Suprapubic skin (tissue), 4 donors: Measurements from ENCODE around the gene ORC3. TPM values are rescaled to one million over a fixed set of nuclear protein-coding genes. Genes with fewer than 3 reads are reported as not detected.
"Not testable (repeated sequence)": the region's sequence is repeated elsewhere in the genome, so short reads cannot be mapped to it uniquely, and the experiment has no call there.

Experiments
- DNase-seq, 2 donors: peaks; one replicate each; pipeline ENCODE4 v3.0.0-alpha.2; 2019; ENCODE audit warnings: low spot score in 2 of 2
- H3K27ac ChIP-seq: fragments of 200-600 bp; sonication (generic); one replicate; pipeline ENCODE4 v1.5.1; 2019
- H3K27me3 ChIP-seq: fragments of 200-600 bp; sonication (generic); one replicate; pipeline ENCODE4 v1.5.1; 2019
- H3K36me3 ChIP-seq: fragments of 200-600 bp; sonication (generic); one replicate; pipeline ENCODE4 v1.5.1; 2019
- H3K4me1 ChIP-seq: fragments of 200-600 bp; sonication (generic); one replicate; pipeline ENCODE4 v1.5.1; 2019
- H3K4me3 ChIP-seq: fragments of 200-600 bp; sonication (generic); one replicate; pipeline ENCODE4 v1.5.1; 2019; ENCODE audit warnings: mild to moderate bottlenecking
- H3K9me3 ChIP-seq: fragments of 200-600 bp; sonication (generic); one replicate; pipeline ENCODE4 v1.5.1; 2019
- EP300 ChIP-seq: sonication (generic); formaldehyde crosslinking; IDR thresholded peaks from one replicate; pipeline ENCODE4 v1.6.1; 2017; ENCODE audit warnings: antibody characterized with exemption
- POLR2A ChIP-seq, 2 donors: fragments of 450-650 bp; IDR thresholded peaks; one replicate each; pipeline ENCODE4 v1.6.1; 2017; ENCODE audit warnings: antibody characterized with exemption in 2 of 2, mild to moderate bottlenecking in 2 of 2, moderate library complexity in 2 of 2
- POLR2AphosphoS5 ChIP-seq, 3 donors: sonication (generic); formaldehyde crosslinking; IDR thresholded peaks; one replicate each; pipeline ENCODE4 v1.6.1; 2017; ENCODE audit warnings: antibody characterized with exemption in 3 of 3
- WGBS: methylation state at CpG from one replicate; pipeline ENCODE4 v1.1.5; 2018; 5-methylcytosine and 5-hydroxymethylcytosine counted together
- total RNA-seq, 4 donors: library from RNA; depleted of rRNA; stranded (reverse); fragments of >200 nt; gene quantifications; one replicate each; pipeline ENCODE4 v1.1.0, GENCODE V29; 2016
- TF ChIP-seq, protein P1 (sequence below), 2 donors: fragments of 200-600 bp in 1 of 2; fragments of 450-650 bp in 1 of 2; sonication (generic) in 1 of 2; IDR thresholded peaks; one replicate each; pipeline ENCODE4 v1.5.1; 2016 to 2019; ENCODE audit warnings: antibody characterized with exemption in 2 of 2, mild to moderate bottlenecking in 1 of 2, moderate library complexity in 1 of 2

ORC3 gene
- total RNA-seq, 4 donors from 2014 or later: 9.7 to 30.6 (median 12.9) TPM

DNA sequence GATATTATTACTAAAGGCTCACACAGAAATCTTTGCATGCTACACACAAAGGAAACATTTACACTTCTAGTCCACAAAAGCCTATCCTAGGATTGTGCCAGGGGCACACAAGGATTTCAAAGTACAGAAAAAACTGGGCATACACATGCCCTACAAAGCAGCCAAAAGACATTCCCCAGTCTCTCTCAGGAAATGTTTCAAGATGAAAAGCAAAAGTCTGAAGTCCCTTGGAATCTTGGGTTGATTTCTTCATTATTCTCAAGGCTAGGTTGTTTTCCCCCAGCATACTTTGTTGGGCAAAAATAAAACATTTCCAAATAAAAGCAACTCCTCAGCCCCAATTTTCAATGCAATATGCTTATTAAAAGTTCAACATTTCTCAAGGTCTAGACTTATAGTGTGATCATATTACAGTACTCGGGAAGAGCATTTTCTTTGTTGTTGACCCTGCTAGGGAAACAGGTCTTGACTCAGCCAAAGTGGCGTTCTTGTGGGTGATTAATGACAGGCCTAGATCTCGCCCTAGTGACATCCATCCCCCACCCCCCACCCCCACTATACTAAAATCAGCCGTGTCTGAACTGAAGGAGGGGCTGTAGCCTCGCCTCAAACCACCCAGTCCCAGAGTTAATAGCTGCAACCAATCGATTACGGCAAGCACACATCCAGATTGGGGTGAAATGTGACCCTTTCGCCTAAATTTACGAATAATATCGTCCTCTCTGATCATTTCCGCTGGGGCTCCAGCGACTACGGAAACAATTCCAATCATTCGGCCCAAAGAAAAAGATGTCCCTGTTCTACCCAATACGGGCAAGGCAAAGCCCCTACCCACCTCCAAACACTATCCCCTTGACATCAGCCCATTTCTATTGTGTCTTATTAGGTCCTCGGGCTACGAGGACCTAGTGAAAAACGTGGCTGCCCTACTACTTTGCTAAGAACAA is 110.7 kb downstream of the ORC3 start:
- TF ChIP-seq POLR2A (IDR thresholded peaks at IDR 0.05): peak in 1 of 2 donors; percentile 31
- TF ChIP-seq, protein P1, sequence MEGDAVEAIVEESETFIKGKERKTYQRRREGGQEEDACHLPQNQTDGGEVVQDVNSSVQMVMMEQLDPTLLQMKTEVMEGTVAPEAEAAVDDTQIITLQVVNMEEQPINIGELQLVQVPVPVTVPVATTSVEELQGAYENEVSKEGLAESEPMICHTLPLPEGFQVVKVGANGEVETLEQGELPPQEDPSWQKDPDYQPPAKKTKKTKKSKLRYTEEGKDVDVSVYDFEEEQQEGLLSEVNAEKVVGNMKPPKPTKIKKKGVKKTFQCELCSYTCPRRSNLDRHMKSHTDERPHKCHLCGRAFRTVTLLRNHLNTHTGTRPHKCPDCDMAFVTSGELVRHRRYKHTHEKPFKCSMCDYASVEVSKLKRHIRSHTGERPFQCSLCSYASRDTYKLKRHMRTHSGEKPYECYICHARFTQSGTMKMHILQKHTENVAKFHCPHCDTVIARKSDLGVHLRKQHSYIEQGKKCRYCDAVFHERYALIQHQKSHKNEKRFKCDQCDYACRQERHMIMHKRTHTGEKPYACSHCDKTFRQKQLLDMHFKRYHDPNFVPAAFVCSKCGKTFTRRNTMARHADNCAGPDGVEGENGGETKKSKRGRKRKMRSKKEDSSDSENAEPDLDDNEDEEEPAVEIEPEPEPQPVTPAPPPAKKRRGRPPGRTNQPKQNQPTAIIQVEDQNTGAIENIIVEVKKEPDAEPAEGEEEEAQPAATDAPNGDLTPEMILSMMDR (IDR thresholded peaks at IDR 0.05): no peak
- DNase-seq: no peak
- WGBS: 0% methylated on average over 18 of the region's 18 CpGs
- H3K9me3 ChIP-seq: no peaks in the 10 kb centered on the region
- peaks cover 47% of the 10 kb centered on the region for H3K4me1 ChIP-seq
- H3K4me3 ChIP-seq: peak overlapping the region; percentile 100
- no peaks in the 10 kb centered on the region for H3K36me3 ChIP-seq
- peak overlapping the region; percentile 100 for H3K27ac ChIP-seq
- H3K27me3 ChIP-seq: no peaks in the 10 kb centered on the region

DNA sequence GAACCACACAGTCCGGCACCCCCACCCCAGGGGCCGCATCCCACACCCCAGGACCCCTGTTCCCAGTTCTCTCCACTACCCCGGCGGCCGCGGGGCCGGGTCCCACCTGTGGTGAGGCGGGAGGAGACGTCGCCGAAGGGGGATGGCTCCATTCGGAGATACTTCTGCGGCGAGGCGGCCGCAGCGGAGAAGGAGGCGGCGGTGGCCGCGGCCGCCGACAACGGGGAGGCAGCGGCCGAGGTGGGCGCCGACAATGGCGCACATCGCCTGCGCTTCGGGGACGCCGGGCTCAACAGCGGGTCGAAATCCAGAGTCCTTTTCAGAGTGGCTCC is 111.4 kb downstream of the ORC3 start:
- TF ChIP-seq POLR2A (IDR thresholded peaks at IDR 0.05): no peak
- no peak for TF ChIP-seq POLR2AphosphoS5 (IDR thresholded peaks at IDR 0.05)
- TF ChIP-seq, protein P1 (IDR thresholded peaks at IDR 0.05): no peak
- no peak for TF ChIP-seq EP300
- no peaks in the 10 kb centered on the region for H3K36me3 ChIP-seq
- peak overlapping the region; percentile 100 for H3K4me3 ChIP-seq
- no peaks in the 10 kb centered on the region for H3K9me3 ChIP-seq
- 2% methylated on average over 25 of the region's 36 CpGs for WGBS
- no peaks in the 10 kb centered on the region for H3K27me3 ChIP-seq
- H3K27ac ChIP-seq: peak overlapping the region; percentile 100
- peak in 1 of 2 donors; percentile 79 for DNase-seq
- peaks cover 43% of the 10 kb centered on the region for H3K4me1 ChIP-seq

DNA sequence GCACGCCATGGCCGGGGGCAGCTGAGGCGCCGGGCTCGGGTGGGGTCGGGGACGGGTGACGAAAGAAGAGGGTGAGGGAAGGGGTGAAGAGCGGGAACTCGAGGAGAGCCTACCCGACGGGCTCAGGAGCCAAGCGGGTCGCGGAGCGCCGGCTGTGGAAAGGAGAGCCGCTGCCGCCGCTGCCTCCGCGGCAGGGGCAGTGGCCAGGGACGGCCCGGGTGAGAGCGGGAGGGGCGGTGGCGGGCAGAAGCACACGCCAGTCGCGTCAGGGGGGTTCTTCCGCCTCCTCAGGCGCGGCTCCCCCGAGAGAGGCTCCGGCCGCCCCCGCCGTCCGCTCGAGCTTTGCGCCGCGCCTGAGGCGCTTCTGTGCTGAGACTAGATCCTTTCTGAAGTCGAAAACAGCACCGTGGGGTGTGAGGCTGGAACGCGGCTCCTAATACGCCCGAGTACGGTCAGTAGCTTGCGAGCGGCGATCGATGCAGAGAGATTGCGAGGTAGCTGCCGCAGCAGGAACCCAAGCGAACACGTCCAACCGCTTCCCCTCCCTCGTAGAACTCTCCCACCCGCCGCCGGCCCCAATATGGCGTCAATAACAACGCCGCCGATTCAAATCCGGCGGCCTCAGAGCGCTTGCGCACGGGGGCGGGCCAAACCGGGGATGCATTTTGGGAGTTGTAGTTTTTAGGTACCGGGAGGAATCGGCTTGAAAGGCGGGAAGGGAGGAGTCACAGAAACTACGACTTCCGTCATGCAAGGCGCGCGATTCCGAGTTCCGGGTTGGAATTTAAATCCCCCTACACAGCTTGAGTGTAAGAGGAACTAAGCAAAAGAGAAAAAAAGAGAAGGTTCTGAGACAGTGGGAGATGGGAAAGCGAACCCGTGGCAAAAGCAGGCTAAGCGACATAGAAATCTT is 112.0 kb downstream of the ORC3 start, which contains the start of gene AKIRIN2:
AKIRIN2 (minus strand) TSS at position 558 of the 913 bp plus-strand sequence; CDS start at position 9, 549 bp downstream.
- DNase-seq: peak; percentile 97 to 98
- H3K27me3 ChIP-seq: no peaks in the 10 kb centered on the region
- H3K27ac ChIP-seq: peak within 1 kb of the TSS; percentile 100
- no peaks in the 10 kb centered on the region for H3K9me3 ChIP-seq
- TF ChIP-seq POLR2A (IDR thresholded peaks at IDR 0.05): peak; percentile 79 to 91
- no peak for TF ChIP-seq EP300
- TF ChIP-seq, protein P1 (IDR thresholded peaks at IDR 0.05): no peak
- TF ChIP-seq POLR2AphosphoS5 (IDR thresholded peaks at IDR 0.05): peak; percentile 5 to 70 (median 66)
- under 1% methylated on average over 71 of the region's 88 CpGs for WGBS
- peaks cover 39% of the 10 kb centered on the region for H3K4me1 ChIP-seq
- peak within 1 kb of the TSS; percentile 100 for H3K4me3 ChIP-seq
- no peaks in the 10 kb centered on the region for H3K36me3 ChIP-seq

DNA sequence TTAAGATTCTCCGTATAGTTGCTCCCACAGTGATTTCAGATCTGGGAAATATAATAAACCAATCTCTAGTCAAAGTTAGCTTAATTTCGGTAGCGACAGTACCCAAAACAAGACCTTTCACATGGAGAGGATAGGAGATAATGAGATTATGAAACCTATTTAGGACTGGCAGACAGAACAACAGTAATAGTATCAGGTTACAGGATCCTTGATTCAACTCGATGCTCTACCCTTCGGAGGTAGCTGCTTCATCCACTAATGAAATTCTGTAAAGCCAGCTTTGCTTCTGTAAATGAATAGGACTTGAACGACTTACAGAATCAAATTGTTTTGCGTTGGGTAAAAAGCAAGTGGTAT is 112.6 kb downstream of the ORC3 start:
- peaks cover 33% of the 10 kb centered on the region for H3K4me1 ChIP-seq
- H3K4me3 ChIP-seq: peak overlapping the region; percentile 100
- H3K27ac ChIP-seq: peak overlapping the region; percentile 100
- no peaks in the 10 kb centered on the region for H3K9me3 ChIP-seq
- H3K27me3 ChIP-seq: no peaks in the 10 kb centered on the region
- H3K36me3 ChIP-seq: no peaks in the 10 kb centered on the region
- WGBS: under 1% methylated on average over 7 of the region's 7 CpGs
- DNase-seq: no peak
- no peak for TF ChIP-seq POLR2AphosphoS5 (IDR thresholded peaks at IDR 0.05)
- TF ChIP-seq, protein P1 (IDR thresholded peaks at IDR 0.05): no peak
- no peak for TF ChIP-seq EP300
- no peak for TF ChIP-seq POLR2A (IDR thresholded peaks at IDR 0.05)

DNA sequence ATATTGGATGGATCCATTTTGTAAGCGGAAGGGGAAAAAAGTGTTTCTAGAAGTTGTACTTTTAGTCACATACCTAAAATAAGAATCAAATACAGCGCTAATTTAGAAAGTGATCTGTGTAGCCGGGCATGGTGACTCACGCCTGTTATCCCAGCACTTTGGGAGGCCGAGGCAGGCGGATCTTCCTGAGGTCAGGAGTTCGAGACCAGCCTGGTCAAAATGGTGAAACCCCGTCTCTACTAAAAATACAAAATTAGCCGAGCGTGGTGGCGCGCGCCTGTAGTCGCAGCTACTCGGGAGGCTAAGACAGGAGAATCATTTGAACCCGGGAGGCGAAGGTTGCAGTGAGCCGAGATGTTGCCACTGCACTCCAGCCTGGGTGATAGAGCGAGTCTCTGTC is 113.1 kb downstream of the ORC3 start:
- Histone ChIP-seq H3K4me3 (peak overlapping the region; percentile 100), H3K4me1 (peaks cover 28% of the 10 kb centered on the region), H3K27ac (peak overlapping the region; percentile 100)
- DNase-seq, H3K9me3 ChIP-seq, H3K36me3 ChIP-seq, H3K27me3 ChIP-seq: not testable (repeated sequence)
- WGBS: 80% methylated on average over 19 of the region's 19 CpGs
